HCT116 (cell line): Measurements from ENCODE around the gene TCEA3. TPM values are rescaled to one million over a fixed set of nuclear protein-coding genes. Genes with fewer than 3 reads are reported as not detected.

Experiments
- ATAC-seq: fragments of 200-7000 bp; cut with Tn5 transposase; 2 replicates; pipeline ENCODE4 v1.9.1; 2020; ENCODE audit warnings: mild to moderate bottlenecking, moderate library complexity
- BruUV-seq: library from RNA; stranded (reverse); fragments of 400-500 nt; replicated peaks from 2 replicates; lab custom pipeline; 2021; lab: Mats Ljungman, UMichigan
- CTCF ChIA-PET: fragments of 300-600 bp; sonication (Branson Sonifier 250); formaldehyde crosslinking; loops from one replicate; lab custom pipeline; 2021; ENCODE audit warnings: antibody characterized with exemption; lab: Charles Lee
- POLR2A ChIA-PET: fragments of 300-600, 350-600 bp; sonication (Branson Sonifier 250); formaldehyde crosslinking; loops from one replicate; lab custom pipeline; 2021; ENCODE audit warnings: antibody characterized with exemption; lab: Charles Lee
- RAD21 ChIA-PET, 2 experiments: fragments of 300-600 bp; sonication (Branson Sonifier 250); formaldehyde crosslinking; loops; one replicate each; lab custom pipeline; 2023; ENCODE audit warnings: low total read pairs in 2 of 2; ENCODE audit not compliant: uncharacterized antibody in 2 of 2, unreplicated experiment in 2 of 2, low non-redundant PET in 1 of 2; lab: Charles Lee
- DNase-seq: peaks from one replicate; pipeline ENCODE4 v3.0.0-alpha.2; 2010; ENCODE audit warnings: low read depth, low spot score
- H2AFZ ChIP-seq: fragments of 200-600 bp; shearing (Covaris generic), sonication (generic); 2 replicates; pipeline ENCODE4 v1.6.1; 2017; ENCODE audit warnings: low read depth, mixed run types, mixed read lengths, antibody characterized with exemption, low read length; ENCODE audit not compliant: poor library complexity, severe bottlenecking
- H3K27ac ChIP-seq: 2 replicates; pipeline ENCODE4 v1.5.1; 2012; ENCODE audit warnings: low read depth, low read length
- H3K27me3 ChIP-seq: fragments of 200-600 bp; sonication (generic); 2 replicates; pipeline ENCODE4 v1.6.1; 2016; ENCODE audit warnings: mixed run types, low read length, mixed read lengths; ENCODE audit not compliant: insufficient read depth
- H3K36me3 ChIP-seq, 2 experiments: fragments of 200-500 bp in 1 of 2; fragments of 200-600 bp in 1 of 2; sonication (Bioruptor generic) in 1 of 2; sonication (generic) in 1 of 2; 2 replicates each; pipeline versions ENCODE4 v1.5.1 to v1.6.1; 2014 to 2016; ENCODE audit warnings: low read length in 2 of 2, inconsistent platforms in 1 of 2, mixed read lengths in 1 of 2, mixed run types in 1 of 2; ENCODE audit not compliant: insufficient read depth in 2 of 2, control insufficient read depth in 1 of 2
- H3K4me1 ChIP-seq, 2 experiments: fragments of 200-600 bp in 1 of 2; sonication (generic) in 1 of 2; 2 replicates each; pipeline versions ENCODE4 v1.5.1 to v1.6.1; 2012 to 2017; ENCODE audit warnings: low read length in 2 of 2, inconsistent platforms in 1 of 2, mild to moderate bottlenecking in 1 of 2, mixed read lengths in 1 of 2, mixed run types in 1 of 2, moderate library complexity in 1 of 2; ENCODE audit not compliant: insufficient read depth in 2 of 2, control insufficient read depth in 1 of 2
- H3K4me2 ChIP-seq: fragments of 200-600 bp; sonication (generic); 2 replicates; pipeline ENCODE4 v1.6.1; 2017; ENCODE audit warnings: mixed run types, low read length, mixed read lengths
- H3K4me3 ChIP-seq, 2 experiments: fragments of 200-600 bp in 1 of 2; sonication (generic) in 1 of 2; replicated peaks in 1 of 2; 2 replicates each; pipeline ENCODE4 v1.5.1; 2011 to 2016; ENCODE audit warnings: low read length in 2 of 2, control low read depth in 1 of 2, low read depth in 1 of 2, mild to moderate bottlenecking in 1 of 2, mixed read lengths in 1 of 2, mixed run types in 1 of 2
- H3K79me2 ChIP-seq: fragments of 200-600 bp; sonication (generic); 2 replicates; pipeline ENCODE4 v1.6.1; 2017; ENCODE audit warnings: mild to moderate bottlenecking, mixed run types, low read length, moderate library complexity, mixed read lengths; ENCODE audit not compliant: insufficient read depth
- H3K9ac ChIP-seq: fragments of 200-600 bp; sonication (generic); 2 replicates; pipeline ENCODE4 v1.6.1; 2016; ENCODE audit warnings: low read length, mixed read lengths
- H3K9me2 ChIP-seq: fragments of 200-600 bp; sonication (generic), shearing (Covaris generic); 2 replicates; pipeline ENCODE4 v1.6.1; 2017; ENCODE audit warnings: mixed run types, mild to moderate bottlenecking, moderate library complexity; ENCODE audit not compliant: insufficient read depth
- H3K9me3 ChIP-seq, 2 experiments: fragments of 200-500 bp in 1 of 2; fragments of 200-600 bp in 1 of 2; sonication (Bioruptor generic) in 1 of 2; sonication (generic) in 1 of 2; 2 replicates each; pipeline ENCODE4 v1.6.1; 2014 to 2017; ENCODE audit warnings: low read length in 2 of 2, mixed read lengths in 2 of 2, inconsistent platforms in 1 of 2, low read depth in 1 of 2, mild to moderate bottlenecking in 1 of 2, mixed run types in 1 of 2, moderate library complexity in 1 of 2; ENCODE audit not compliant: control insufficient read depth in 1 of 2, insufficient read depth in 1 of 2
- H4K20me1 ChIP-seq: fragments of 200-600 bp; sonication (generic), shearing (Covaris generic); 2 replicates; pipeline ENCODE4 v1.6.1; 2017; ENCODE audit warnings: mixed run types, mild to moderate bottlenecking, moderate library complexity; ENCODE audit not compliant: insufficient read depth
- CBX3 ChIP-seq: IDR thresholded peaks from 2 replicates; pipeline ENCODE4 v1.6.1; 2012; ENCODE audit warnings: low read depth
- CEBPB ChIP-seq: IDR thresholded peaks from 2 replicates; pipeline ENCODE4 v1.6.1; 2012; ENCODE audit warnings: low read depth
- EGR1 ChIP-seq: IDR thresholded peaks from 2 replicates; pipeline ENCODE4 v1.6.1; 2012; ENCODE audit warnings: low read depth
- EZH2phosphoT487 ChIP-seq: fragments of 200-600 bp; IDR thresholded peaks from 2 replicates; pipeline ENCODE4 v1.6.1; 2018; ENCODE audit warnings: antibody characterized with exemption, borderline replicate concordance
- FOSL1 ChIP-seq: IDR thresholded peaks from 2 replicates; pipeline ENCODE4 v1.6.1; 2012; ENCODE audit warnings: low read depth
- JUND ChIP-seq: IDR thresholded peaks from 2 replicates; pipeline ENCODE4 v1.6.1; 2012
- SIN3A ChIP-seq: IDR thresholded peaks from 2 replicates; pipeline ENCODE4 v1.6.1; 2012; ENCODE audit warnings: low read depth
- SRF ChIP-seq: IDR thresholded peaks from 2 replicates; pipeline ENCODE4 v1.6.1; 2012; ENCODE audit warnings: low read depth
- TCF7L2 ChIP-seq: IDR thresholded peaks from 2 replicates; pipeline ENCODE4 v1.7.0; 2011; ENCODE audit warnings: borderline replicate concordance, inconsistent platforms; ENCODE audit not compliant: insufficient read depth, insufficient read length; ENCODE audit errors: extremely low read depth
- intact Hi-C: fragments of 100-400 bp; cut with micrococcal nuclease; formaldehyde crosslinking; loops from 2 replicates; pipeline ENCODE4 v1.10.0; 2022
- total RNA-seq: library from RNA; stranded (reverse); gene quantifications from one replicate; pipeline ENCODE4 v1.2.1, GENCODE V29; 2021; ENCODE audit not compliant: unreplicated experiment
- TF ChIP-seq, protein P1 (sequence below): IDR thresholded peaks from 2 replicates; pipeline ENCODE4 v1.6.1; 2012

The TCEA3 gene
- total RNA-seq, 1 experiment from 2014 or later, result 3.7 TPM

DNA sequence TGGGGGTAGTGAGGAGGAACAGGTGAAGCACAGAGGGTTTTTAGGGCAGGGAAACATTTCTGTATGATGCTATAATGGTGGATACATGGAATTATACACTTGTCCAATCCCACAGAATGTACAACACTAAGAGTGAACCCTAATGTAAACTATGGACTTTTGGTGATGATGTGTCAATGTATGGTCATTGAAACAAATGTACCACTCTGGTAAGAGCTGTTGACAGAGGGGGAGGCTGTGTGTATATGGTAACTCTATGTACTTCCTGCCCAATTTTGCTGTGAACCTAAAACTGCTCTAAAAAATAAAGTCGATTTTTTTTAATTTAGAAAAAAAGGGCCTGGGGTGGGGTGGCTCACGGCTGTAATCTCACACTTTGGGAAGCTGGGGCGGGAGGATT lies 36.5 kb upstream of the TCEA3 start:
- H3K4me2 ChIP-seq, result no peak overlapping the region
- no peak overlapping the region for H3K4me3 ChIP-seq
- H3K9me3 ChIP-seq, result no peaks in the 10 kb centered on the region
- ChIA-PET CTCF (no interaction called here), RAD21 (no interaction called here), POLR2A (no interaction called here)
- intact Hi-C loops, result no loop called here
- TF ChIP-seq EGR1, result no peak
- TF ChIP-seq CEBPB, result no peak
- TF ChIP-seq CBX3, result no peak
- no peak for TF ChIP-seq SRF
- TF ChIP-seq, protein P1, sequence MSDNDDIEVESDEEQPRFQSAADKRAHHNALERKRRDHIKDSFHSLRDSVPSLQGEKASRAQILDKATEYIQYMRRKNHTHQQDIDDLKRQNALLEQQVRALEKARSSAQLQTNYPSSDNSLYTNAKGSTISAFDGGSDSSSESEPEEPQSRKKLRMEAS, result no peak
- no peak for TF ChIP-seq EZH2phosphoT487
- TF ChIP-seq SIN3A, result no peak
- no peaks in the 10 kb centered on the region for H3K9me2 ChIP-seq
- no peaks in the 10 kb centered on the region for H3K4me1 ChIP-seq
- no peak overlapping the region for H3K9ac ChIP-seq
- H4K20me1 ChIP-seq, result no peaks in the 10 kb centered on the region
- no peaks in the 10 kb centered on the region for H3K79me2 ChIP-seq
- no peak overlapping the region for H3K27ac ChIP-seq
- DNase-seq (no peak), ATAC-seq (no peak)
- no TSS peak for BruUV-seq
- no peaks in the 10 kb centered on the region for H3K36me3 ChIP-seq
- no peak overlapping the region for H2AFZ ChIP-seq
- no peaks in the 10 kb centered on the region for H3K27me3 ChIP-seq

DNA sequence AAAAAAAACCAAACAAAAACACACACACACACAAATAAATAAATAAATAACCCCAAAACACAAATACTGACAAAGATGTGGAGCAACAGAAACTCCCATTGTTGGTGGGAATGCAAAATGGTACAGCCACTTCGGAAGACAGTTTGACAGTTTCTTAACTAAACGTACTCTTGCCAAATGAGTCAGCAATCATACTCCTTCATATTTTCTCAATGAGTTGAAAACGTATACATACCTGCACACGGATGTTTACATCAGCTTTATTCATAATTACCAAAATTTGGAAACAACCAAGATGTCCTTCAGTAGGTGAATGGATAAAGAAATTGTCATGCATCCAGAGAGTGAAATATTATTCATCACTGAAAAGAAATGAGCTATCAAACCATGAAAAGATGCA lies 36.0 kb upstream of the TCEA3 start:
- ATAC-seq (no peak), DNase-seq (no peak)
- no peak overlapping the region for H2AFZ ChIP-seq
- no peak overlapping the region for H3K4me3 ChIP-seq
- CTCF ChIA-PET, result no interaction called here
- POLR2A ChIA-PET, result no interaction called here
- RAD21 ChIA-PET, result no interaction called here
- no peaks in the 10 kb centered on the region for H4K20me1 ChIP-seq
- H3K36me3 ChIP-seq, result no peaks in the 10 kb centered on the region
- H3K9me2 ChIP-seq, result no peaks in the 10 kb centered on the region
- no peaks in the 10 kb centered on the region for H3K4me1 ChIP-seq
- intact Hi-C loops, result no loop called here
- no peaks in the 10 kb centered on the region for H3K79me2 ChIP-seq
- no peak overlapping the region for H3K4me2 ChIP-seq
- H3K9me3 ChIP-seq, result no peaks in the 10 kb centered on the region
- H3K27me3 ChIP-seq, result no peaks in the 10 kb centered on the region
- H3K9ac ChIP-seq, result no peak overlapping the region
- BruUV-seq, result no TSS peak
- no peak overlapping the region for H3K27ac ChIP-seq
- TF ChIP-seq JUND (no peak), TCF7L2 (no peak), FOSL1 (no peak)
